SU-DHL-6 (cell line): ENCODE measurements around the gene MEI1.

ENCODE experiments used
- EZH2phosphoT487 ChIP-seq: fragments of 200-600 bp; sonication (generic), shearing (Covaris generic); conservative IDR thresholded peaks from 2 replicates; pipeline ENCODE4 v1.6.1; 2018; ENCODE audit warnings: mild to moderate bottlenecking, antibody characterized with exemption, low read length, moderate library complexity, mixed read lengths
- TF ChIP-seq, protein P1 (sequence below): fragments of 200-600 bp; sonication (generic); IDR thresholded peaks from one replicate; pipeline ENCODE4 v1.5.1; 2017; ENCODE audit warnings: antibody characterized with exemption, mild to moderate bottlenecking, low read length, moderate library complexity; ENCODE audit not compliant: insufficient read depth, poor library complexity, severe bottlenecking

DNA sequence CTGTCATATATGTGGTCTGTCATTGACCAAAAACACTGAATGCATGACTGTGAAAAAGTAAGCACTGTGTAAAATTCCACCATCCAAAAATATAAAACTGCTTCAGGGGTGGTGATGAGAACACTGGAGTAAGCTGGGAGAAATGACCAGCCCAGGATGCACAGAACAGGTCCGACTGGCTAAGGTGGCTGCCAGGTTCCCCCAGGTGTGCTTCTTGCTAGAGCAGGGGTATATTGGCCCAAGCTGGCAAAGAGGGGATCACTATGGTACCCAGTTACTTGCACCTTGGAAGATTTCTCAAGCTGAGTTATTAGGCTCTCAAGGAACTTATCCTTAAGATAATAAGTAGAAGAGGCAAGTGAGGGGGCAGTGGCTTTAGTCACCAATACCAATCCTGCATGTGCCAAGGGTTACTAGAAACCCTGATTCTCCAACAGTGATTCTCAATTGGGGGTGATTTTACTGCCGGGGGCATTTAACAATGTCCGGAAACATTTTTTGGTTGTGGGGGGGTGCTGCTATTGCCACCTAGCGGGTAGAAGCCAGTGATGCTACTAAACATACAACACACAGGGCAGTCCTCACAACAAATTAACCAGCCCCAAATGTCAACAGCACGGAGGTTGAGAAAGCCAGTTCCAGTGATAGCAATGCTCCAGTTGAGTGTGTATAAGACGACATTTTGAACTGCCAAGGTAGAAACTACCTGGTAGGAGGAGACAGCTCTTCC lies 26.4 kb upstream of the MEI1 start:
- TF ChIP-seq, protein P1, sequence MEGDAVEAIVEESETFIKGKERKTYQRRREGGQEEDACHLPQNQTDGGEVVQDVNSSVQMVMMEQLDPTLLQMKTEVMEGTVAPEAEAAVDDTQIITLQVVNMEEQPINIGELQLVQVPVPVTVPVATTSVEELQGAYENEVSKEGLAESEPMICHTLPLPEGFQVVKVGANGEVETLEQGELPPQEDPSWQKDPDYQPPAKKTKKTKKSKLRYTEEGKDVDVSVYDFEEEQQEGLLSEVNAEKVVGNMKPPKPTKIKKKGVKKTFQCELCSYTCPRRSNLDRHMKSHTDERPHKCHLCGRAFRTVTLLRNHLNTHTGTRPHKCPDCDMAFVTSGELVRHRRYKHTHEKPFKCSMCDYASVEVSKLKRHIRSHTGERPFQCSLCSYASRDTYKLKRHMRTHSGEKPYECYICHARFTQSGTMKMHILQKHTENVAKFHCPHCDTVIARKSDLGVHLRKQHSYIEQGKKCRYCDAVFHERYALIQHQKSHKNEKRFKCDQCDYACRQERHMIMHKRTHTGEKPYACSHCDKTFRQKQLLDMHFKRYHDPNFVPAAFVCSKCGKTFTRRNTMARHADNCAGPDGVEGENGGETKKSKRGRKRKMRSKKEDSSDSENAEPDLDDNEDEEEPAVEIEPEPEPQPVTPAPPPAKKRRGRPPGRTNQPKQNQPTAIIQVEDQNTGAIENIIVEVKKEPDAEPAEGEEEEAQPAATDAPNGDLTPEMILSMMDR: peak; percentile 70
- TF ChIP-seq EZH2phosphoT487: no peak
